ENCODE data around the gene RPS6KA5. TPM values are rescaled to one million over a fixed set of nuclear protein-coding genes. Genes with fewer than 3 reads are reported as not detected.

Gene RPS6KA5
- total and polyA plus RNA-seq, 8 donors: 1.6 to 25.0 (median 8.5) TPM

- Histone ChIP-seq H3K4me3 (no peak overlapping the region), H3K9me3 (no peaks in the 10 kb centered on the region), H3K27ac (no peak overlapping the region), H3K36me3 (peaks cover 0 to 4% (median 0%) of the 10 kb centered on the region in 4 donors), H3K27me3 (no peaks in the 10 kb centered on the region), H3K4me1 (peaks cover 0 to 12% (median 3%) of the 10 kb centered on the region in 4 donors)
- TF ChIP-seq POLR2AphosphoS5 (IDR thresholded peaks at IDR 0.05): no peak
- TF ChIP-seq POLR2A (IDR thresholded peaks at IDR 0.05): no peak
- TF ChIP-seq CTCF (IDR thresholded peaks at IDR 0.05): no peak
- TF ChIP-seq EP300 (IDR thresholded peaks at IDR 0.05): no peak
- no peak for DNase-seq
- intact Hi-C loops (cut with DNase I; ENCODE audit: low total_unique reads): no loop called here
These were observed 68.6 kb downstream of the RPS6KA5 start for GRCh38 chr14:90991690-90992443.

GRCh38 chr14:90990141-90990540 is 70.3 kb downstream of the RPS6KA5 start:
- WGBS, 5 donors: 64 to 80% (median 77%) methylated on average over 3 of the region's 3 CpGs
- H3K4me3 ChIP-seq: no peak overlapping the region
- no peaks in the 10 kb centered on the region for H3K9me3 ChIP-seq
- intact Hi-C loops (cut with DNase I; ENCODE audit: low total_unique reads): no loop called here
- no peak for DNase-seq
- TF ChIP-seq POLR2A (IDR thresholded peaks at IDR 0.05): no peak
- no peak for TF ChIP-seq EP300 (IDR thresholded peaks at IDR 0.05)
- no peak for TF ChIP-seq POLR2AphosphoS5 (IDR thresholded peaks at IDR 0.05)
- TF ChIP-seq CTCF (IDR thresholded peaks at IDR 0.05): no peak
- no peak overlapping the region for H3K27ac ChIP-seq
- H3K4me1 ChIP-seq: peaks cover 0 to 4% (median 0%) of the 10 kb centered on the region in 4 donors
- H3K36me3 ChIP-seq: peaks cover 0 to 4% (median 0%) of the 10 kb centered on the region in 4 donors
- no peaks in the 10 kb centered on the region for H3K27me3 ChIP-seq

- 66 to 88% (median 81%) methylated on average over 1 of the region's 1 CpG for WGBS, 5 donors
- intact Hi-C loops (cut with DNase I; ENCODE audit: low total_unique reads): no loop called here
These were observed 73.3 kb downstream of the RPS6KA5 start for GRCh38 chr14:90987140-90987539.

GRCh38 chr14:90986510-90986909 is 73.9 kb downstream of the RPS6KA5 start:
- Histone ChIP-seq H3K4me1 (no peaks in the 10 kb centered on the region), H3K27ac (no peak overlapping the region), H3K4me3 (no peak overlapping the region), H3K9me3 (no peaks in the 10 kb centered on the region), H3K27me3 (no peaks in the 10 kb centered on the region), H3K36me3 (peaks cover 0 to 6% (median 2%) of the 10 kb centered on the region in 4 donors)
- intact Hi-C loops (cut with DNase I; ENCODE audit: low total_unique reads): no loop called here
- TF ChIP-seq POLR2A (IDR thresholded peaks at IDR 0.05) (no peak), POLR2AphosphoS5 (IDR thresholded peaks at IDR 0.05) (no peak), EP300 (IDR thresholded peaks at IDR 0.05) (no peak), CTCF (IDR thresholded peaks at IDR 0.05) (no peak)
- WGBS, 5 donors: 55 to 100% (median 90%) methylated on average over 1 of the region's 1 CpG
- DNase-seq: no peak

More at GRCh38 chr14:90987140-90987539, 73.3 kb downstream of the RPS6KA5 start:
- Histone ChIP-seq H3K27me3 (no peaks in the 10 kb centered on the region), H3K36me3 (peaks cover 0 to 6% (median 2%) of the 10 kb centered on the region in 4 donors), H3K4me3 (no peak overlapping the region), H3K27ac (no peak overlapping the region), H3K9me3 (no peaks in the 10 kb centered on the region), H3K4me1 (no peaks in the 10 kb centered on the region)
- DNase-seq: no peak
- TF ChIP-seq CTCF (IDR thresholded peaks at IDR 0.05) (no peak), EP300 (IDR thresholded peaks at IDR 0.05) (no peak), POLR2AphosphoS5 (IDR thresholded peaks at IDR 0.05) (no peak), POLR2A (IDR thresholded peaks at IDR 0.05) (no peak)

Measured in stomach (tissue), 9 donors.